HG02840 (cell line): ENCODE results near the gene ART3.
A peak's percentile ranks its signal among the peaks of the same experiment; 100 is the strongest.
"Not testable (repeated sequence)": the region's sequence is repeated elsewhere in the genome, so short reads cannot be mapped to it uniquely, and the experiment has no call there.

Source experiments
- ATAC-seq: cut with Tn5 transposase; IDR thresholded peaks from one replicate; pipeline ENCODE4 v1.9.1; 2021; ENCODE audit warnings: mild to moderate bottlenecking, moderate library complexity, moderate number of reproducible peaks; ENCODE audit not compliant: unreplicated experiment, low FRiP score

Gene ART3

GRCh38 chr4:76074468-76074867, at the start of gene ART3:
TSS of gene ART3 (plus strand) at chr4:76074709. CDS start at chr4:76075890, 1,181 bp downstream.
- ATAC-seq = no peak

GRCh38 chr4:76028350-76028765, 46.2 kb upstream of the ART3 start:
- no peak for ATAC-seq

- ATAC-seq = no peak
These were observed 45.2 kb upstream of the ART3 start for GRCh38 chr4:76029300-76029699.

GRCh38 chr4:76035141-76035540, 39.4 kb upstream of the ART3 start:
- ATAC-seq = no peak

- ATAC-seq = no peak
These were observed 38.6 kb upstream of the ART3 start, which contains the start of gene CXCL11 for GRCh38 chr4:76035799-76036380. TSS of gene CXCL11 (minus strand) at chr4:76036070. CDS start at chr4:76035987, 83 bp downstream.

- ATAC-seq = no peak
These were observed 37.7 kb upstream of the ART3 start for GRCh38 chr4:76036855-76037254.

GRCh38 chr4:76042241-76042998, 32.1 kb upstream of the ART3 start:
- ATAC-seq = not testable (repeated sequence)

- ATAC-seq = not testable (repeated sequence)
These were observed 31.2 kb upstream of the ART3 start for GRCh38 chr4:76043306-76043705.

- ATAC-seq = not testable (repeated sequence)
These were observed 29.8 kb upstream of the ART3 start for GRCh38 chr4:76044686-76045085.

GRCh38 chr4:76049860-76050416, 24.6 kb upstream of the ART3 start:
- not testable (repeated sequence) for ATAC-seq

- ATAC-seq = not testable (repeated sequence)
These were observed 23.9 kb upstream of the ART3 start for GRCh38 chr4:76050560-76051050.

- ATAC-seq = no peak
These were observed 20.8 kb upstream of the ART3 start for GRCh38 chr4:76053730-76054129.

- peak; percentile 96 for ATAC-seq
These were observed 19.5 kb upstream of the ART3 start for GRCh38 chr4:76055016-76055415.

GRCh38 chr4:76055421-76055820, 19.1 kb upstream of the ART3 start:
- ATAC-seq = no peak

- peak; percentile 51 for ATAC-seq
These were observed 16.2 kb upstream of the ART3 start for GRCh38 chr4:76058302-76058701.

- no peak for ATAC-seq
These were observed 15.6 kb upstream of the ART3 start for GRCh38 chr4:76058888-76059426.

- ATAC-seq = no peak
These were observed 14.8 kb upstream of the ART3 start for GRCh38 chr4:76059750-76060149.

GRCh38 chr4:76060506-76060905, 14.0 kb upstream of the ART3 start:
- no peak for ATAC-seq

- ATAC-seq = no peak
These were observed 13.1 kb upstream of the ART3 start for GRCh38 chr4:76061421-76061820.

GRCh38 chr4:76061982-76062381, 12.5 kb upstream of the ART3 start:
- no peak for ATAC-seq

GRCh38 chr4:76066546-76066945, 8.0 kb upstream of the ART3 start:
- no peak for ATAC-seq
